Liver (tissue), 3 donors: ENCODE data around the gene KCNMB2.

Experiments
- CTCF ChIP-seq: fragments of 150-350 bp; IDR thresholded peaks from 2 replicates; pipeline ENCODE4 v1.5.1; 2017; ENCODE audit warnings: improper control_type of control experiment, low read depth, low read length; ENCODE audit not compliant: missing input control
- JUND ChIP-seq, 2 donors: IDR thresholded peaks; 2 replicates each; pipeline ENCODE4 v1.6.1; 2016; ENCODE audit warnings: antibody characterized with exemption in 2 of 2
- MAX ChIP-seq: IDR thresholded peaks from 2 replicates; pipeline ENCODE4 v1.6.1; 2016; ENCODE audit warnings: antibody characterized with exemption
- RAD21 ChIP-seq, 2 donors: IDR thresholded peaks; 2 replicates each; pipeline ENCODE4 v1.6.1; 2016; ENCODE audit warnings: antibody characterized with exemption in 2 of 2, mild to moderate bottlenecking in 2 of 2
- RXRA ChIP-seq, 2 donors: IDR thresholded peaks; 2 replicates each; pipeline ENCODE4 v1.6.1; 2017 to 2018; ENCODE audit warnings: antibody characterized with exemption in 2 of 2, mild to moderate bottlenecking in 1 of 2
- YY1 ChIP-seq: IDR thresholded peaks from 2 replicates; pipeline ENCODE4 v1.6.1; 2016; ENCODE audit warnings: antibody characterized with exemption, mild to moderate bottlenecking
- donor health status: healthy.
- donor health status: healthy.

- no peak for TF ChIP-seq MAX
- TF ChIP-seq RAD21 (IDR thresholded peaks at IDR 0.05), result no peak
- no peak for TF ChIP-seq CTCF
- TF ChIP-seq YY1, result no peak
- TF ChIP-seq RXRA (IDR thresholded peaks at IDR 0.05), result no peak
- TF ChIP-seq JUND (IDR thresholded peaks at IDR 0.05), result no peak
These were observed 139.8 kb downstream of the KCNMB2 start for GRCh38 chr3:178676077-178676476.
